Subcutaneous adipose tissue (tissue), 4 donors: Measurements from ENCODE around the gene TPGS1. TPM values are rescaled to one million over a fixed set of nuclear protein-coding genes. Genes with fewer than 3 reads are reported as not detected.

Source experiments
- CTCF ChIP-seq: fragments of 450-650 bp; IDR thresholded peaks from one replicate; pipeline ENCODE4 v1.5.1; 2016; ENCODE audit warnings: low read depth, mild to moderate bottlenecking, control low read depth, antibody characterized with exemption, moderate library complexity
- total RNA-seq, 4 donors: library from RNA; depleted of rRNA; stranded (reverse); fragments of >200 nt; gene quantifications; one replicate each; pipeline ENCODE4 v1.1.0, GENCODE V29; 2016

Gene TPGS1
- total RNA-seq, 4 donors from 2014 or later = 9.1 to 54.1 (median 41.5) TPM

- TF ChIP-seq CTCF = no peak
Measured at GRCh38 chr19:497869-498510, 9.3 kb upstream of the TPGS1 start.

GRCh38 chr19:498511-498891 lies 8.8 kb upstream of the TPGS1 start:
- TF ChIP-seq CTCF = no peak

- TF ChIP-seq CTCF = no peak
Measured at GRCh38 chr19:498977-499623, 8.2 kb upstream of the TPGS1 start.

GRCh38 chr19:501646-502045 lies 5.7 kb upstream of the TPGS1 start:
- no peak for TF ChIP-seq CTCF

- TF ChIP-seq CTCF = no peak
Measured at GRCh38 chr19:504616-505015, 2.7 kb upstream of the TPGS1 start.

- TF ChIP-seq CTCF = no peak
Measured at GRCh38 chr19:506404-507285, 652 bp upstream of the TPGS1 start.
